HG02623 (cell line): ENCODE data around the gene KLHL25.

Experiments used
- ATAC-seq: cut with Tn5 transposase; IDR thresholded peaks from one replicate; pipeline ENCODE4 v1.9.1; 2021; ENCODE audit warnings: moderate library complexity; ENCODE audit not compliant: unreplicated experiment

KLHL25 gene

DNA sequence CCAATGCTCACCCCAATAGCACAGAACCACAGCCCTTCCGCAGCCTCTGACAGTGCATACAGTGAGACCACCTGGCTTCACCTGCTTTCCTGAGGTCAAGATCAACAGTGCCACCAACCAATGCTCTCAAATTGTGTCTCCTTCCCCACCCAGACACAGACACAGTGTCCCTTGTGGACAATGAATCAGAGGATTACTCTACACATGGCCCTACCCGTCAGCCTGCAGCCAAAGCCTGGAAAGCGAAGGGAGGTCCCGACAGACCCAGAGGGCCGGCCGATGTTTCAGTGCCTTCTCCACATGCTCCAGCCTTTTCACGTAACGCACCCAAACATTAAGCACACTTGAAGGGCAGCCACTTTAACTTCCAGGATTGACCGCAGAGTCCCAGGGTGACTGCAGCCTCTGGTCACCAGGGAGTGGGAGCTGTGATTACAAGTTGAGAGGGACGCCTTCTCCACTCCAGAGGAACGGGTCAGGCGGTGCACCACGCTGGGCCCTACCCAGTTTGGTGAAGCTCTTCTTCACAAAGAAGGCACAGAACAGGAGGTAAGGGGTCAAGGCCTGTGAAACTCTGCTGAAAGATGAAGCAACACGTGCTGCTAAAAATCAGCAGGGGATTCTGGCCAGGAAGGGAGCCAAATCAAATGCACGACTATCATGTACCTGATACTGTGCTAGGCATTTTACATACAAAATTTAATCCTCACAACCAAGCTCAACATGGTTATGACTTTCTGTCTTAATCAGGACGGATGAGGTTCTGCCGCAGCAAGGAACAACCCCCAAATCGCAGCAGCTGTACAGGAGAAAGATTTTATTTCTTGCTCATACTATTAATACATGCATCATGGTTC lies 17.2 kb downstream of the KLHL25 start:
- ATAC-seq = no peak

DNA sequence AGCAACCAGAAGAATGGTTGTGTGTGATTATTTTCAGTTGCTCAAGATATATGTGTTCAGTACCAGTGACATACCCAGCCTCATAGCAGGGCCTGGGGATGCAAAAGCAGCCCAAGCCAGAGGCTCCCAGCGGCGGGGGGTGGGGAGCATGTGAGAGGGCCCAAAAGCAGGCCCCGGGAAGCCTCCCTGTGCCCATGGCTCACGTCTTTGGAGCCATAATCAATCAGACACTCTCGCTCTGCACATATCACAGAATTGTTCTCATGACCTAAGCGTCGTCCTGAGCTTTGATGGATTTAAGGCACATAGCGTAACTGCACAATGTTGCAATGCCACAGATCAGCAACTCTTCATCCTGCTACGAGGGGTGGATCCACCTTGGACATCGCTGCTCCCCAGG lies 20.8 kb downstream of the KLHL25 start:
- ATAC-seq = no peak

DNA sequence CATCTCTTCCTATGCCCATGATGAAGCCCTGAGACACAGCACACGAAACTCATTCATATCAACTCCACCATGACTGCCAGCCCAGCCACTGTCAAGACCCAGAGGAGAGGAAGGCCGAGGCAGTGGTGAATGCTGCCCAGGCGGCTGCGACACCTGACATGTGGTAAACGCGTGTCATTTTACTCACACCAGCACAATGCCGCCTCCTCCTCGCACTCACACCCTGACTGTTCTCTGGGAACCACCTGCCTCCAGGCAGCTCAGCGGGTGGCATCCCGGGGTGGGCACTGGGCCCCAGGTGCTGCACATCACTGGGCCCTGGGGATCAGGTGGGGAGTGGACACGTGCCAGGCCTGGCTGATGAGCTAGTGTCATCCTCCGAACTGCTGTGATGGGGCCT lies 21.5 kb downstream of the KLHL25 start:
- no peak for ATAC-seq

GRCh38 chr15:85772668-85773067 lies 22.1 kb downstream of the KLHL25 start:
- no peak for ATAC-seq

GRCh38 chr15:85771781-85772445 lies 22.8 kb downstream of the KLHL25 start:
- no peak for ATAC-seq

DNA sequence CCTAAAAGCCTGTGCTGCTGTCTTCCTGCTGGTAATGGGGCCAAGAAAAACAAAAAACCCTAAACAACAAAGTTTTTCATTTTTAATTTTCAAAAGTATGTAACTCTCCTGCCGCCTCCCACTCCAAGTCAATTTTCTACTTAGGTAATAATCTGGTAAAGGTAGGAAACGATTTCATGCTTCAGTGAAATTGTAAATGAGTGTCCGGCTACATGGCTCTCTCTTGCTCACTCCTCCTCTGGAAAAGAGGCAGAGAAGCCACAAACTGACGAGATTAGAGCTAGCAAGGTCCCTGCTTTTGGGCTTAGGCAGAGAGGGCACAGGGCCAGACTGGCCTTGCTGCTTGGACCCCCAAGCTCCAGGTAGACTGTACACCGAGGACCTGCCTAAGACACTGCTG lies 23.5 kb downstream of the KLHL25 start:
- no peak for ATAC-seq

DNA sequence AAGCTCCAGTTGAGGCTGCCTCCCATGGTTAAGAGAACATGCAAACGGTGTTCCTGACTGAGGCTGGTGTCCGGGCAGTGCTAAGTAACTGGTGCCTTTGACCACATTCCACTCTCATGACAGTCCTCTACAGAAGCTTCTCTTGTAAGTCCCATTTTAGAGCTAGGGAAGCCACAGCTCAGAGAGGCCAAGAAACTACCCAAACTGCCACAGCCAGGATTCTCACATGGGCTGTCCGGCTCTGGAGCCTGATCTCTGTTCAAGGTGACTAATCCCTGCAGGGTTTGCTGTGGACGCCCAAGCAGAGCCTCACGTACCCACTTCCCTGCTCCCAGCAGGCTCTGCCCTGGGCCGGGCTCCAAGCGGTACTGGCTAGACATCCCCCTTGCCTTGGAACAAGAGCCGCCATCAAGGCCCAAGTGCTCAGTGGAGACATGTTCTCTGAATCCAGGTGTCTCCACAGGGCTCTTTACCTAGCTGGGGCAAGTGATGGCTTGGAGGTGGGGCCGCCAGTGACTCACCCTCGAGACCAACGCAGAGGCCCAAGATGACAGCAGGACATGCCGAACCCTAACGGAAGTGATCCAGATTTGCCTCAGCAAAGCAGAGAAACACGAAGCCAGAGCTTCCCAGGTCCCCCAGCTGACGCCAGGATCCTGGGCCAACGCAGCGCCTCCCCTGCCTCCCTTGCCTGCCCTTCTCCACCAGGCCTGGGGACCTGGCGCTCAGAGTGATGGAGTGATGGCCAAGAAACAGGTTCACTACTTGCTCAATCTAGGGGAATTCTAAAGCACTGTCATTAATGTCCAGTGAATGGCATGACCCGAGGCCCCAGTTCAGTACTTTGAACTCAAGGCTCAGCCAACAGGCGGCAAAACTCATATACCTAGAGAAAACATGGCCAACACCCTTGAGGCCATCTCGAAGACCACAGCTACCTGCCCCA lies 24.4 kb downstream of the KLHL25 start:
- ATAC-seq = no peak

- ATAC-seq = no peak
Measured at GRCh38 chr15:85769182-85769900, 25.4 kb downstream of the KLHL25 start.

- ATAC-seq = no peak
Measured at GRCh38 chr15:85768595-85769168, 26.0 kb downstream of the KLHL25 start.

- ATAC-seq = no peak
Measured at GRCh38 chr15:85767785-85768529, 26.8 kb downstream of the KLHL25 start.

GRCh38 chr15:85766001-85766831 lies 28.5 kb downstream of the KLHL25 start:
- ATAC-seq = no peak

DNA sequence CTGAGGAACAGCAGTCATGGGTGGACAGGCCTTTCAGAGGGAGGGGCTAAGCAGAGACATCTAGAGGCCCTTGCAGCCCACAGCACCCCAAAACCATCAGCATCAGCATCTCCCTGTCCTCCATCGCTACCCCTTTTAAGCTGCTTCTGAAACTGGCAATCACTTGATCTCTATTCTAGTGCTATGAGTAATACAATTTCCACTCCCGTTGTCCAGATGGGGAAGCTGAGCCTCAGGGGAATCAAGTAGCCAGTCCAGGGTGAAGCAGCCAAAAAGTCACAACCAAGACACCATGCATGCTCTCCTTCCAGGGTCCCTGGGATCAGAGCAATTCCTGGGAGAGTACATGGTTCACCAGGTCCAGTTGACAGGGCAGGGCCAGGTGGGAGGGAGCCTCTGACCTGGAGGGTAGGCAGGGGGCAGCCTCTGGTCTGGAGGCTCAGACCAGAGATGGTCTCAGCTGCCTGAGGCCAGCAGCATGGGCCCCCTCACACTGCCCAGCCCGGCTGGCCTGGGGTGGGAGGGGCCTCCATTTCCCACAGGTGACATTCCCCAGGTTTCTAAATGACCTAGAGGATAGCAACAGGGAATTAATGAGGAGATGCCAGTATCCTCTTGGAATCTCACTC lies 30.0 kb downstream of the KLHL25 start:
- ATAC-seq = no peak

- no peak for ATAC-seq
Measured at GRCh38 chr15:85763673-85764633, 30.8 kb downstream of the KLHL25 start.

DNA sequence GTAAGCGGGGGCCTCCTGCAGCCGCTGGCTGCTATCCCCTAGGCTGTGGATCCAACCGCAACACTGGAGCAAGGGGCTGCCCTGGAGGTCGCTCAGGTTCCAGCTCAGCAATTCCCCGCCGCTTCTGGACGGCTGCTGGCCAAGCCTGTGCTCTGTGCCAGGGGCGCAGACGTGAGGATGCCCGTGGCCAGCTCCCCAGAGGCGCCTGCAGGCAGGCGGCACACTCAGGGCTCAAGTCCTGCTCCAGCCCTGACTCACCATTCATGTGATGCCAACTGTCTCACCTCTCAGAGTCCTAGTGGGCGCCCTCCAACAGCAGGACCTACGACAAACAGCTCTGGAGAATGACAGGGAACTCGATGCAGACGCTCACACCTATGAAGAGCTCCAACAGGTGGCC lies 31.6 kb downstream of the KLHL25 start:
- no peak for ATAC-seq

- ATAC-seq = no peak
Measured at GRCh38 chr15:85762756-85763127, 32.0 kb downstream of the KLHL25 start.

GRCh38 chr15:85762039-85762755 lies 32.5 kb downstream of the KLHL25 start:
- no peak for ATAC-seq

DNA sequence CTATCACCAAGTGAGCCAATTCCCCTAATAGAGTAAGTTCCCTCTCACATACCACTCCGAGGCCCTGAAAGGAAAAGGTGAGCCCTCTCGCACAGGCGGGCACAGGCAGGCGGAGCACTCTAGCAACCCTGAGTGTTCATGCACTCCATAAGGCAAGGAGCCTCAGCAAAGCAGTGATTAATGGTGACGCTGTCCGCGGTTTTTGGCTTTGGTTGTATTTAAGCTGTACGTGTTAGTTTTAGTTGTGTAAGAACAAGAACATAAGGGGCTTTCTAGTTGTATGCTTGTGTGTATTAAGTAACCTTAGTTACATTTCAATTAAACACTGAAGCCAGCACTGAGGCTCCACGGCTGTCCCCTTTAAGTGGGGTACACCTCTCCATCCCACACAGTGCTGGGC lies 33.1 kb downstream of the KLHL25 start:
- no peak for ATAC-seq
